Measurements from ENCODE around the gene DLG5.
"Not testable (repeated sequence)": the region's sequence is repeated elsewhere in the genome, so short reads cannot be mapped to it uniquely, and the experiment has no call there.

The DLG5 gene

DNA sequence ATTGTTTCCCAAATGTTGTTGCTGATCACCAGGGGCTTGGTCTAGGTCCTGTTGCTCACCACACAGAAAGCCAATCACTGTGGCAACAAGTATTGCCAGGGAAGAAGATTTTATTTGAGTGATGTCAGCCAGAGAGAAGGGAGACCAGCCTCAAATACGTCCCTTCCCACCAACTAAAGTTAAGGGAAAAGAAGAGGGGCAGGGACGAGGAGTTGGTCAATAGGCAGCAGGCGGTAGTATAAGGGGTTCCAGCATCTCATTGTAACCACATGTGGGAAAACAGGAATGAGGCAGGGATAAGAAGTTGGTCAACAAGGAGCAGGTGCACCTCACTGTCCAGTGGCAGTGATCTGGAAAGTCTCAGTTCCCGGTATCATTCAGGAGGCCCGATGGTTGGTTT lies 150.1 kb downstream of the DLG5 start:
- DNase-seq (ENCODE audit: extremely low read depth in 1 of 2, low read depth in 1 of 2): no peak

DNA sequence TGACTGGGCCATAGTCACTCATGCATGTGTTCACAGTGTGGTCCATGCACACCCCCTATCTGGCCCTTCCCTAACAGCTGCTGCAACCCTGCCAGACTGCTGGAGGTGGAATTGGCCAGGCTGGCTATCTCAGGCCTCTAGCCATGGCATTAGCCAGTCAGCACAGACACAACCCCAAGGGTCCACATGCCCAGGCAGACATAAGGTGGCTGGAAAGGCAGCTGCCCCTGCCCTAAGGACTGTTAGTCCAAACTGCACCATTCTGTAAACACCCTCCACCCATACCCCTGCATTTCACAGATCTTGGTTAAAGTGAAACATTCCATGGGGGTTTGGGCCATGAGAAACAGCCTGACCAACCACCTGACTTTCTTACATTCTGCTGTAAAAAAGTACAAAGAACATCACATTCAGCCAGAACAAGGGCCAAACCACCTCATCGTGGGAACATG lies 151.6 kb downstream of the DLG5 start:
- no peak for DNase-seq (ENCODE audit: extremely low read depth in 1 of 2, low read depth in 1 of 2)

DNA sequence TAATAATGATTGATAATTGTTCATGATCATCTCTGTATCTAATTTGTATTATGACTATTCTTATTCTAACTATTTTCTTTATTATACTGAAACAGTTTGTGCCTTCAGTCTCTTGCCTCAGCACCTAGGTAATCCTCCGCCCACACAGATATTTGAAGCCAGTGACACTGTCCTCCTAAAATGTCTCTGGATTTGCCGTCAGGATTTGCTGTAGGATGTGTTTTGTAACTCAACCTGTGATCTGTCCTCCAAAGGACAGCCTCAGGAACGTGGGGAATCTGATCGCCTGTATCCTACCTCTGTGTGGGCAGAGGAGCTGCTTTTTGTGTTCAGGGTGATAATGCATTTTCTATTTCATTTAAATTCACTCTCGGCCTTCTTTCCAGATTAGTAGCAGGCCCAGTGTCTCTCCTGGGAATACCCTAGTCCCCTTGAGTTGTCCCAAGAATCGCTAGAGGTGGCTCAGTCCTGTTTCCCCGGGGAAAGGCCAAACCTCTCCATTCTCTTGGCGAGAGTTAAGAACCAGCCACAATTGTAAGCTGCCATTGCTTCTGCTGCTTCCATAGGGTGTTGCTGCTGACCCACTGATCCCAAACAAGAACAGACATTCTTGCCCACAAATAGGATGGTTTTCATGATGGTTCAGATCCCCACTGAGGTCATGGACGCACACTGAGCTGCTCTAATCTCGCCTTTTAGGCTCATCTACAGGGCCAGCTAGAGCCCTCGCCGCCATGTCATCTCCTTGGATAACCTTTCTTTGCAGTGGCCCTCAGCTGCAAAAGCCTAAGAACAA lies 152.7 kb downstream of the DLG5 start:
- no peak for DNase-seq (ENCODE audit: extremely low read depth in 1 of 2, low read depth in 1 of 2)

DNA sequence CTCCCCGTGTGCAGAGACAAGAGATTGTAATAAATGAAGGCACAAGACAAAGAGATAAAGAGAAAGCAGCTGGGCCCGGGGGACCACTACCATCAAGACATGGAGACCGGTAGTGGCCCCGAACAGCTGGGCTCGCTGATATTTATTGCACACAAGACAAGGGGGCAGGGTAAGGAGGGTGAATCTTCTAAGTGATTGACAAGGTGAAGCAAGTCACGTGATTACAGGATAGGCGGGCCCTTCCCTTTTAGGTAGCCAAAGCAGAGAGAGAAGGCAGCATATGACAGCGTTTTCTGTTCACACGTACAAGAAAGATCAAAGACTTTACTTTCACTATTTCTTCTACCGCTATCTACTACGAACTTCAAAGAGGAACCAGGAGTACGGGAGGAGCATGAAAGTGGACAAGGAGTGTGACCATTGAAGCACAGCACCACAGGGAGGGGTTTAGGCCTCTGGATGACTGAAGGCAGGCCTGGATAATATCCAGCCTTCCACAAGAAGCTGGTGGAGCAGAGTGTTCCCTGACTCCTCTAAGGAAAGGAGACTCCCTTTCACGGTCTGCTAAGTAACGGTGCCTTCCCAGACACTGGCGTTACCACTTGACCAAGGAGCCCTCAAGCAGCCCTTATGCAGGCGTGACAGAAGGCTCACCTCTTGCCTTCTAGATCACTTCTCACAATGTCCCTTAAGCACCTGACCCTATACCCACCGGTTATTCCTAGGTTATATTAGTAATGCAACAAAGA lies 153.5 kb downstream of the DLG5 start:
- not testable (repeated sequence) for DNase-seq (ENCODE audit: extremely low read depth in 1 of 2, low read depth in 1 of 2)

DNA sequence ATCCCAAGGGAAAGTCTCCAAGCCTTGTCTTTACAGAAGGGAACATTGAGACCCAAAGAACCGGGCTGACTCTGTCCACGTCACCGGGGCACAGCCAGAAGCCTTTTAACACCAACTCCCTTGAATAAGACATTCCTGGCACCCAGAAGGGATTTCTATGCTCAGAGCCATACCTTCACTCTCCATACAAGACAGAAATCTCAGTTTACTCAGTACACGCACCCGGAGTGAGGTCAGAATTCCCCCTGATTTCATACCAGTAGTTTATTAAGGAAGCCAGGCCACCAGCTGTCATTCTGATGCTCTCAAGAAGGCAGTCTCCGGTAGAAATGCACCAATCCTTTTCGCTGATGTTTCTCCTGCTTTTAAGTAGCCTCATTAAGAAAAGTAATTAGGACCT lies 154.7 kb downstream of the DLG5 start:
- no peak for DNase-seq (ENCODE audit: extremely low read depth in 1 of 2, low read depth in 1 of 2)

DNA sequence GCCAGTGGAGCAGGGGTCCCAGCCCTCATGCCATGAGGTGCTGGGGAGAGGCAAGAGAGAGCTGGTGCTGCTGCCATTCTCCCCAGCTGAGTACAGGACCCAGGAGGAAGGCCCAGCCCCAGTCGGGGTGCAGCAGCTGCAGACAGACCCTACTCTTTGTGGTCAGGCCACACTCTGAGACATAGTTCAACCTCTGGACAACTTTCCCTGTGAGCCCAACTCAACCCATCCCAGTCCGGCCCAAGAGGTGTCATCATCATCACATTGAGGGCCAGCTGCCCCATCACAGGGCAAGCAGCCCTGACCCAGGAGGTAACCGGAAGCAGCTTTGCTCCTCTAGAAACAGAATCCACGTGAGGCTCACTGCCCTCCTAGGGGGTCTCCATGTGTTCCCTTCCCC lies 155.1 kb downstream of the DLG5 start:
- no peak for DNase-seq (ENCODE audit: extremely low read depth in 1 of 2, low read depth in 1 of 2)

DNA sequence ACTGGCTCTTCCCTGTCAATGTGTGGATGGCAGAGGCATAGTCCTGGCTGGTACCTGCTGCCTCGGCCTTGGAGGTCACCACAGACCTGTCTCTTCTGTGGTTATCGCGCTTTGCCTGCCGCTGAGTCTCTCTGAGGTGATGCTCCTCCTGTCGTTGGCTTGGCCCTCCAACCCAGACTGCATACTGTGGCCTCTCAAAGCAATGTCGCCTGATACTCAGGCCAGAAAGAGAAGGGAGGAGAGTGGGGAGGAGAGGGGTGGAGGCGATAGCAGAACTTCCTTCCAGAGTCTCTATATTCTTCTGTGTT lies 155.7 kb downstream of the DLG5 start:
- no peak for DNase-seq (ENCODE audit: extremely low read depth in 1 of 2, low read depth in 1 of 2)

DNA sequence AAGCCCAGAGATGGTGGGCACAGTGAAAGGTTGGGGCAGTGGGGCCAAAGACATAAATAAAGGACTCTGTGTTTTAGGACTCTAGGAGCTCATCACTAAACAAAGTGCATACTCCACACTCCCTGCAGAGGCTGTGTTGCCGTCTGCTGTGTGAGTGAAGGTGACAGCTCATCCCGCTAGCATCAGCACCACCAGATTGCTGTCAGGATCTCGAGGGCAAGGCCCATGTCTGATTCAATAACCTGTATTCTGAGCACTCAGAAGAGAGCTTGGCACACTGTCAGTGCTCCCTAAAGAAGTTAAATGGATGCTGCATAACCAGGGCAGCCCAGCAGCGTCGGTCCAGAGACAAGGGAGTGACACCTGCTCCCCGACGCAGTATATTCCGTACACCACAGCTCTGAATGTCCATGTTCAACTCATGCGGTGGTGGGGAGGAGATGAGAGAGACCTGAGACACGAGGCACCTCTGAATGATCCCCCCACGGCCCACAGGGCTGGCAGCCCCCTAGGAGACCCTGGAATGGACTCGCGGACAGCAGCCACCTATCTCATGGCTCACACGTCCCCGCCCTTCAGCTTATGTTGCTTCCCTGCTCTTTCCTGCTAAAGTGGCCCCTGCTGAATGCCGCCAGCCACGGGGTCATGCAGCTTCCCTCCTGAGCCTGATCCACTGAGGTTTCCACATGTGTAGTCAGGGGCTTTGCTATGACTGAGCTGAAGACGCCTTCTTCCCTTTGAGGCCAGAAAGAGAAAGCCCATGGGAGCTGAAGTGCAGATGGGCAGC lies 156.3 kb downstream of the DLG5 start:
- DNase-seq (ENCODE audit: extremely low read depth in 1 of 2, low read depth in 1 of 2): no peak

DNA sequence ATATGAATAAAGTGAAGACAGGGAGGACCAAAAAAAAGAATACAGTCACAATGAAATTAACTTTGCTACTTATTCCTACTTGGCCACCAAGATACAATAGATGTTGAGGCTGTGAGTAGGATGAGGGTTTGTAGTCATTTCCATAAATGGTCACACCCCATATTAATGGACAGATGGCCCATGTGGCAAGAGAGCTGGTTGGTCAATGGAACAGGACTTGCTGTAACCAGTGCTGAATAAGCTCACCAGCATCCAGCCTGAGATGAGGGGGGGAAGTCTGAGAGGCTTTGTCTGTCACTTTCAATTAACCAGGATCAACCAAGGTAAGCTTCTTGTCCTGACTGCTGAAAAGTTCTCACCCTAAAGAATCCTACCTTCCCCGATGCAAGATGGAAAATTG lies 158.5 kb downstream of the DLG5 start:
- no peak for DNase-seq (ENCODE audit: extremely low read depth in 1 of 2, low read depth in 1 of 2)

DNA sequence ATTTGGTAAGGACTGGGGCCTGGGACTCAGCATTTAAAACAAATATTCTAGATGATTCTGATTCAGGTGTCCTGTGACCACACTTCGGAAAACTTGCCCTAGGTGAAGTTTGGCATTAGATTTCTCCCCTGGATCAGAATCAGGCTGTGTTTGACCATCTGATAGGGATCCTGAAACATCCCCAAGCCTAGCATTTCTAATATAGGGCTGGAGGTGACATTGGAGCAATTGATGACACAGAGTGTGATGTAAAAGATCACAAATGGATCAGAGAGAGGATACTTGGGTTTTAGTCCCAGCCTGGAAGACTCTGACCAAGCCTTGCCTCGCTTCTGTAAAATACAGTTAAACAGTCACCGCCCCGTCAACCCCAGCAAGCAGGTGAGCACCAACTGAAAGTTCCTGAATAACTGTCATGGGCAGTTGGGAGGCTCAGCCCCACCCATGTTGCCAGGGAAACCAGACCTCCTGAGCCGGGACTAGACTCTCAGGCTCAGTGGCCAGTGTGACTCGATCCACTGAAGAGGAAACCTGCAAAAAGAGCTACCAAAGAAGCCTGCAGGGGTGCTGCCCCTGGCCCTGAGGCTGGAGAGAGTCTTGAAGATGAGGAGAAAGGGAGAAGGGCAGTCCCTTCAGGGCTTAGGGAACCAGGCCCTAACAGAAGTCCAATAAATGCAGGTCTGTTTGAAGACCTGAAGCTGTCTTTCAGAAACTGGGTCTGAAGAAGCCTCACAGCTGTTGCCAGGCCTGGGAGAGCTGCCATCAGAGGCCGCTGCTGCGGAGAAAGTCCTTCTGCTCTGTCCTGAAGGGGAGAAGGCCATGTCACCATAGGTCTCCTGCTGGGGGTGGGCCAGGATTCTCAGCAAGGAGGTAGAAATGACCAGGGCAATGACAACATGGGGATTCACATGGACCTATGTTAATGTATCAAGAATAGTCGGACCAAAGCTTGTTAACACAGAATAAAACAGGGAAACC lies 162.8 kb downstream of the DLG5 start:
- DNase-seq (ENCODE audit: extremely low read depth in 1 of 2, low read depth in 1 of 2): no peak

DNA sequence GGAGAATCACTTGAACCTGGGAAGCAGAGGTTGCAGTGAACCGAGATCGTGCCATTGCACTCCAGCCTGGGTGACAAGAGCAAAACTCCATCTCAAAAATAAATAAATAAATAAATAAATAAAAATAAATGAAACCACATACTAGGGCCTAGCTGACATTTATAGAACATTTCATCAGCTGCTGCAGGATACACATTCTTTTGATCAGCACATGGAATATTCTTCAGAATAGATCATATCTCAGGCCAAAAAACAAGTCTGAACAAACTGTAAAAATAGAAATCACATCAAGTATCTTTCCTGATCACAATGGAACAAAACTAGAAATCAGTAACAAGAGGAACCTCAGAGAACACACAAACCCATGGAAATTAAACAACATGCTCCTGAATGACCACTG lies 168.1 kb downstream of the DLG5 start:
- not testable (repeated sequence) for DNase-seq (ENCODE audit: extremely low read depth in 1 of 2, low read depth in 1 of 2)

DNA sequence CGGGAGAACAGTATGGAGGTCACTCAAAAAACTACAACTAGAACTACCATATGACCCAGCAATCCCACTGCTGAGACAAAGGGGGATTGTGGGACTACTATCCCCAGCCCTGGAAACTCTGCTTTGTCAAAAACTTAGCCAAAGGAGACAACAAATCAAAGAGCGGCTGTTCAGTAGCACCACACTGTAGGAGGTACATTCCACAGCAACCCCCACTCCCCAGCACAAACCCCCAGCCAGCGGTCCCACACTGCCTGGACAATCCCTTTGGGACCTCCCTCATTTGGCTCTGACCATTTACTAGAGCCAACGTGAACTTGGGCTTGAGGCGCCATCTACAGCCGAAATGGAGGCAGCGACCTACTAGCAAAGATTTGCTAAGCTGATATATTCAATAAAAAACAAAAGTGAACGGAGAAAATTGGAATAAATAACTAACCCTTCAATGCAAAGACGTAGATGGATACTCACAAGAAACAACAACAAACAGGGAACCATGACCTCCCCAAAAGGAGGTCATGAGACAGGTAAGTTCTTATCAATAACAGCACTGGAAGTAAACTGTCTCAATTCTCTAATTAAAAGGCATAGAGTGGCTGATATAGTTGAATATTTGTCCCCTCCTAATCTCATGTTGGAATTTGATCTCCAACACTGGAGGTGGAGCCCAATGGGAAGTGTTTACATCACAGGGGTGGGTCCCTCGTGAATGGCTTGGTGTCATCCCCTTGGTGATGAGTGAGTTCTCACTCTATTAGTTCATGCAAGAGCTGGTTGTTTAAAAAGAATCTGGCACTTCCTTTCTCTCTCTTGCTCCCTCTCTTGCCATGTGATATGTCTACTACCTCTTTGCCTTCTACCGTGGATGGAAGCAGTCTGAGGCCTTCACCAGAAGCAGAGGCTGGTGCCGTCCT lies 170.0 kb downstream of the DLG5 start:
- DNase-seq (ENCODE audit: extremely low read depth in 1 of 2, low read depth in 1 of 2): no peak

DNA sequence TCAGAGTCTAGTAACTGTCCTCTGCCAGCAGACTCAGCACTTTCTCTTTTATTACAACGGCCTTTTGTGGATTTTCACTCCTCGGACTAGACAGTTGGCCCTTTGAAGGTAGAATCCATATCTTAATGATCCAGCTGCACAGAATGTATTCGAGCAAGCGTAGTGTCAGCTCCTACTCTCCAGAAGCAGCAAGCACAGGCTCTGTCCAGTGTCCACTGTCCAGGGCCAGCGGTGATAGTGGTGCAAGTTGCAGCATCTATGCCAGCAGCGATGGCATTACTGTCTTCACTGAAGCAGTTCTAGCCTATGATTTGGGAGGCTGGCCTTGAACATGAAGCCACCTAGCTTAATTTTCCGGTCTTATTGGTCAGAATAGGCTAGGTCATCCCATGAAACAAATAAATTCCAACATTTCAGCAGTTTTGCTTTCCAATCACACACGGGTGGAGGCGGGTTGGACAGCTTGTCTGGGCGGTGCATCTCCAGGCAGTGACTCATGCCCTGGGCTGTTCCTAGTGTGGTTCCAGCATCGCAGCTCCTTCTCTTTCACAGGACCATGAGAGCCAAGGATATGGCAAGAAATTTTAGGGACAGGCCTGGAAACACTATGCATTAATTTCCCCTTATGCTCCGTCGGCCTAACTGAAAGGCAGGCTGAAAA lies 180.4 kb downstream of the DLG5 start:
- no peak for DNase-seq (ENCODE audit: extremely low read depth in 1 of 2, low read depth in 1 of 2)

DNA sequence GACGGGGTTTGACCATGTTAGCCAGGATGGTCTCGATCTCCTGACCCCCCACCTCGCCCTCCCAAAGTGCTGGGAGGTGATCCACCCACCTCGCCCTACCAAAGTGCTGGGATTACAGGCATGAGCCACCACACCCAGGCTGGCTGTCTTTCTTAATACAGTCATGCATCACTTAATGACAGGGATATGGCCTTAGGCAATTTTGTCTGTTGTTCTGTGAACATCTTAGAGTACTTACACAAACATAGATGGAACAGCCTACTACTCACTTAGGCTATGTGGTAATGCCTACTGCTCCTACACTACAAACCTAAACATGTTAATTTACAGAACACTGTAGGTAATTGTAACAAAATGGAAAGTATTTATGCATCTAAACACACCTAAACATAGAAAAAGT lies 182.3 kb downstream of the DLG5 start:
- no peak for DNase-seq (ENCODE audit: extremely low read depth in 1 of 2, low read depth in 1 of 2)

DNA sequence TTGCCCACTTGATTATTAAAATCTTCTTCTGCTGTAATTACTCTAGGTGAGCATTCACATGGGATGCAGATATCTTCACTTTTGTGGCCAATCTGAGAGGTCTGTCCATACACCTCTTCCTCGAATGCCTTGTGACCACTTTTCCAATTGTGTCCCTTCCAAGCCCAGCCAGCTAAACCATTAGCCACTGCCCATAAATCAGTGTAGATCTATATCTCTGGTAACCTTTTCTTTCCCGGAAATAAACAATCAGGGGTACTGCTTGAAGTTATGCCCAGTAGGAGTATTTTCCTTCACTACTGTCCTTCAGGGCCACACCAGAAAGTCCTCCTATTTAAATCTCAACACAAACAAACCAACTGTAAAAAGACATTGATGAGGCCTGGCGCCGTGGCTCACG lies 184.4 kb downstream of the DLG5 start:
- no peak for DNase-seq (ENCODE audit: extremely low read depth in 1 of 2, low read depth in 1 of 2)

DNA sequence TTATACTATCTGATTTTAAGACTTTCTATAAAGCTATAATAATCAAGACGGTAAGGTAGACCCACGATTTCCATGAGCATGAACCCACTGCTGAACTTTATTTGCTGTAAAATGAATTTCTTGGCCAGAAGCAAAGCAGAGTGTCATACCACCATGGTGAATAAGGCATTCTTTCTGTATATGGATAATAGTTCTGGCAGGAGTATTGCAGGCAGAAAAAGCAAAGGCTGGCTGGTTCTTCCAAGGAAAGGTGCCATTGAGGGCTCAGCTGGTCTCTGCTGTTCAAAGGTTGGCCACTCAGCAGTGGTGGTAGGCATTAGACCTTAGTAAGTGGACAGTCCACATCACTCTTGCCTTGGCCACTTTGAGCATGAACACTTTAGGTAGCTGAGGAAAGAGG lies 184.8 kb downstream of the DLG5 start:
- DNase-seq (ENCODE audit: extremely low read depth in 1 of 2, low read depth in 1 of 2): no peak
